Uterus (tissue), 2 donors: ENCODE data around the gene NPFFR2.

Experiments
- CTCF ChIP-seq, 4 experiments: fragments of 200-600 bp in 2 of 4; fragments of 450-650 bp in 2 of 4; sonication (generic) in 2 of 4; IDR thresholded peaks; one replicate each; pipeline ENCODE4 v1.5.1; 2016 to 2019; ENCODE audit warnings: antibody characterized with exemption in 4 of 4, mild to moderate bottlenecking in 2 of 4, moderate library complexity in 1 of 4
- POLR2A ChIP-seq, 2 donors: fragments of 450-650 bp; IDR thresholded peaks; one replicate each; pipeline ENCODE4 v1.6.1; 2016; ENCODE audit warnings: antibody characterized with exemption in 2 of 2, mild to moderate bottlenecking in 1 of 2, moderate library complexity in 1 of 2

GRCh38 chr4:72186714-72187113 is 154.9 kb downstream of the NPFFR2 start:
- TF ChIP-seq CTCF (IDR thresholded peaks at IDR 0.05) (no peak), POLR2A (IDR thresholded peaks at IDR 0.05) (no peak)
